Neuronal stem cell (in vitro differentiated cells): ENCODE measurements around the gene WDR45.

Experiments
- DNase-seq: peaks from one replicate; pipeline ENCODE4 v3.0.0-alpha.2; 2013; ENCODE audit warnings: low spot score
- H2AFZ ChIP-seq: one replicate; pipeline ENCODE4 v1.6.1; 2013; ENCODE audit warnings: mild to moderate bottlenecking, low read length, inconsistent platforms
- H2AK5ac ChIP-seq: 2 replicates; pipeline ENCODE4 v1.6.1; 2013; ENCODE audit warnings: low read depth, mild to moderate bottlenecking, inconsistent platforms, low read length, moderate library complexity, mixed read lengths
- H2BK120ac ChIP-seq: 2 replicates; pipeline ENCODE4 v1.6.1; 2013; ENCODE audit warnings: low read depth, mild to moderate bottlenecking, inconsistent platforms, low read length, moderate library complexity, mixed read lengths
- H2BK12ac ChIP-seq: one replicate; pipeline ENCODE4 v1.6.1; 2013; ENCODE audit warnings: low read length, inconsistent platforms
- H2BK15ac ChIP-seq: 2 replicates; pipeline ENCODE4 v1.6.1; 2013; ENCODE audit warnings: mild to moderate bottlenecking, low read length, inconsistent platforms, mixed read lengths
- H2BK5ac ChIP-seq: one replicate; pipeline ENCODE4 v1.6.1; 2013; ENCODE audit warnings: inconsistent platforms, mild to moderate bottlenecking, low read length, moderate library complexity
- H3K14ac ChIP-seq: one replicate; pipeline ENCODE4 v1.6.1; 2013; ENCODE audit warnings: low read length, inconsistent platforms
- H3K18ac ChIP-seq: 2 replicates; pipeline ENCODE4 v1.6.1; 2013; ENCODE audit warnings: low read length, inconsistent platforms
- H3K23ac ChIP-seq: 2 replicates; pipeline ENCODE4 v1.6.1; 2013; ENCODE audit warnings: low read depth, mild to moderate bottlenecking, mixed read lengths, low read length, inconsistent platforms; ENCODE audit not compliant: poor library complexity
- H3K27ac ChIP-seq: replicated peaks from 3 replicates; pipeline ENCODE4 v1.5.1; 2013; ENCODE audit warnings: low read length, inconsistent platforms
- H3K27me3 ChIP-seq, 3 experiments: 2 replicates each; pipeline ENCODE4 v1.6.1; 2013; ENCODE audit warnings: low read length in 3 of 3, mild to moderate bottlenecking in 2 of 3, inconsistent platforms in 1 of 3, low read depth in 1 of 3, mixed read lengths in 1 of 3, moderate library complexity in 1 of 3; ENCODE audit not compliant: control insufficient read depth in 3 of 3, insufficient read depth in 3 of 3
- H3K36me3 ChIP-seq, 2 donors: replicated peaks in 1 of 2; 2 replicates each; pipeline ENCODE4 v1.6.1; 2013; ENCODE audit warnings: low read length in 2 of 2; ENCODE audit not compliant: control insufficient read depth in 2 of 2, insufficient read depth in 2 of 2
- H3K4ac ChIP-seq: 2 replicates; pipeline ENCODE4 v1.6.1; 2013; ENCODE audit warnings: inconsistent platforms, mild to moderate bottlenecking, low read length, moderate library complexity
- H3K4me1 ChIP-seq, 2 donors: 1 replicate in 1 of 2; 2 replicates in 1 of 2; pipeline ENCODE4 v1.6.1; 2013; ENCODE audit warnings: low read length in 2 of 2, low read depth in 1 of 2; ENCODE audit not compliant: control insufficient read depth in 2 of 2, insufficient read depth in 1 of 2
- H3K4me2 ChIP-seq: one replicate; pipeline ENCODE4 v1.6.1; 2013; ENCODE audit warnings: mild to moderate bottlenecking, low read length, inconsistent platforms; ENCODE audit not compliant: insufficient read depth, poor library complexity, severe bottlenecking
- H3K4me3 ChIP-seq, 2 donors: 2 replicates each; pipeline ENCODE4 v1.5.1; 2013; ENCODE audit warnings: low read length in 2 of 2, mild to moderate bottlenecking in 2 of 2, inconsistent platforms in 1 of 2, moderate library complexity in 1 of 2
- H3K79me1 ChIP-seq: one replicate; pipeline ENCODE4 v1.6.1; 2013; ENCODE audit warnings: low read depth, mild to moderate bottlenecking, inconsistent platforms, low read length, moderate library complexity
- H3K9ac ChIP-seq: one replicate; pipeline ENCODE4 v1.6.1; 2013; ENCODE audit warnings: mild to moderate bottlenecking, low read depth, low read length, inconsistent platforms; ENCODE audit not compliant: poor library complexity
- H3K9me3 ChIP-seq, 2 donors: replicated peaks in 1 of 2; 2 replicates each; pipeline versions ENCODE3 to v1.6.1; 2013; ENCODE audit warnings: low read length in 2 of 2, mild to moderate bottlenecking in 2 of 2, inconsistent platforms in 1 of 2, low read depth in 1 of 2, mixed read lengths in 1 of 2, moderate library complexity in 1 of 2; ENCODE audit not compliant: control insufficient read depth in 2 of 2, insufficient read depth in 1 of 2
- H4K8ac ChIP-seq: one replicate; pipeline ENCODE4 v1.6.1; 2013; ENCODE audit warnings: low read depth, mild to moderate bottlenecking, inconsistent platforms, low read length, moderate library complexity
- H4K91ac ChIP-seq: one replicate; pipeline ENCODE4 v1.6.1; 2013; ENCODE audit warnings: low read length, low read depth, mild to moderate bottlenecking, inconsistent platforms; ENCODE audit not compliant: poor library complexity
- WGBS, 2 donors: extraction: QIAGEN DNeasy Blood & Tissue Kit; methylation state at CpG; one replicate each; pipeline ENCODE4 v1.1.7; 2013; ENCODE audit warnings: missing lambda C conversion rate in 2 of 2, mixed read lengths in 1 of 2; ENCODE audit not compliant: insufficient read length in 2 of 2, insufficient replicate concordance in 1 of 2; ENCODE audit errors: extremely low coverage in 2 of 2; 5-methylcytosine and 5-hydroxymethylcytosine counted together

WDR45 gene

DNA sequence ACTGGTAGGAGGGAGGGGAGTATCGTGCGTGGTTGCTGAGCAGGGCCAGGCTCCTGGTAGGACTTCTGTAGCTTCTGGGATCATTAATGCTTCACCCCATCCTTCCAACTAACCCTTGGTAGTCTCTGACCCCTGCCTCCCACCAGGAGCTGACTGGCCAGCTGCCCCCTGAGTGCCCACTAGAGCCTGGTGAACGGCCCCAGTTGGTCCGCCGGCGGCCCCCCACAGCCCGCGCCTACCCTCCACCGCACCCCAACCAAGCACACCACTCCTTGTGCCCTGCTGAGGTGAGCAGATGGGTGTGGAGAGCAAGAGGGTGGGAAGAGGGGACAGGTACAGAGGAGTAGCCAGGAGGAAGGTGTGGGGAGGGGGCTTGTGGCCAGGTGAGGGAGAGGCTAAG lies 16.0 kb downstream of the WDR45 start:
- no CpG with 5 or more reads among the region's 9 CpGs for WGBS, 2 donors
- no peak overlapping the region for H3K27ac ChIP-seq
- DNase-seq = no peak
- H2BK120ac ChIP-seq = no peak overlapping the region
- no peaks in the 10 kb centered on the region for H3K4me1 ChIP-seq
- H4K91ac ChIP-seq = no peak overlapping the region
- H3K18ac ChIP-seq = no peak overlapping the region
- H3K23ac ChIP-seq = no peak overlapping the region
- H3K4me2 ChIP-seq = no peak overlapping the region
- H3K4me3 ChIP-seq = no peak overlapping the region
- no peak overlapping the region for H2BK15ac ChIP-seq
- no peak overlapping the region for H4K8ac ChIP-seq
- H3K4ac ChIP-seq = no peak overlapping the region
- no peaks in the 10 kb centered on the region for H3K9me3 ChIP-seq
- peaks cover 2% of the 10 kb centered on the region for H3K79me1 ChIP-seq
- no peak overlapping the region for H3K14ac ChIP-seq
- H3K27me3 ChIP-seq = no peaks in the 10 kb centered on the region
- H2AFZ ChIP-seq = no peak overlapping the region
- H2BK5ac ChIP-seq = no peak overlapping the region
- no peak overlapping the region for H3K9ac ChIP-seq
- H2BK12ac ChIP-seq = no peak overlapping the region
- H3K36me3 ChIP-seq = peaks cover 0 to 6% of the 10 kb centered on the region in 2 donors
- no peak overlapping the region for H2AK5ac ChIP-seq

DNA sequence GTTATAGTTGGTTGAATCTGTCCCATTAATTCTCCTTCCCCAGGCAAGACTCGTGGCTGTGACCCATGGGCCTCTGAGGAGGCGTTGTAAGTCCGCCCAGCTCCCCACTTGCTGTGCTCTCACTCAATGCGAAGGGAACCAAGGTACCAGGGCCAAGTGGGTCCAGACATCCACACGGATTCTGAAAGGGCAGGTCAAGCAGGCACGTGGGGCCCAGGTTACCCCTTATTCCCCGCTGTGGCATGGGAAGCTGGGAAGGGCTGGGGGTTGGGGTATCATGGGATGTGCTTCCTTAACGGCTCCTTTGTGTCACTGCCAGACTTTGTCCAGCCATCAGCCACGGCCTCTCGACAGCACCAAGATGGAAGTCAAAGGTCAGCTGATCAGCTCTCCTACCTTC lies 17.8 kb downstream of the WDR45 start:
- Histone ChIP-seq H3K4ac (no peak overlapping the region), H2AFZ (no peak overlapping the region), H3K9me3 (no peaks in the 10 kb centered on the region), H2BK12ac (no peak overlapping the region), H3K27me3 (no peaks in the 10 kb centered on the region), H3K4me1 (no peaks in the 10 kb centered on the region), H4K8ac (no peak overlapping the region), H3K4me2 (no peak overlapping the region), H3K23ac (no peak overlapping the region), H2BK5ac (no peak overlapping the region), H3K36me3 (peaks cover 0 to 6% of the 10 kb centered on the region in 2 donors), H3K9ac (no peak overlapping the region), H2BK120ac (no peak overlapping the region), H4K91ac (no peak overlapping the region), H3K27ac (no peak overlapping the region), H3K4me3 (no peak overlapping the region), H3K14ac (no peak overlapping the region), H3K18ac (no peak overlapping the region), H2AK5ac (no peak overlapping the region), H2BK15ac (no peak overlapping the region), H3K79me1 (peaks cover 2% of the 10 kb centered on the region)
- WGBS, 2 donors = no CpG with 5 or more reads among the region's 10 CpGs
- DNase-seq = no peak

GRCh38 chrX:49061490-49061889 lies 18.2 kb downstream of the WDR45 start:
- H2BK120ac ChIP-seq = no peak overlapping the region
- no peak overlapping the region for H3K18ac ChIP-seq
- WGBS, 2 donors = no CpG with 5 or more reads among the region's 7 CpGs
- H3K23ac ChIP-seq = no peak overlapping the region
- no peak overlapping the region for H2BK12ac ChIP-seq
- no peaks in the 10 kb centered on the region for H3K27me3 ChIP-seq
- H3K79me1 ChIP-seq = peaks cover 2% of the 10 kb centered on the region
- no peak overlapping the region for H2AK5ac ChIP-seq
- no peak overlapping the region for H2AFZ ChIP-seq
- no peak overlapping the region for H4K91ac ChIP-seq
- H2BK5ac ChIP-seq = no peak overlapping the region
- H3K4me3 ChIP-seq = no peak overlapping the region
- no peak for DNase-seq
- no peaks in the 10 kb centered on the region for H3K9me3 ChIP-seq
- no peak overlapping the region for H3K9ac ChIP-seq
- H3K4me2 ChIP-seq = no peak overlapping the region
- no peak overlapping the region for H3K4ac ChIP-seq
- no peak overlapping the region for H2BK15ac ChIP-seq
- H4K8ac ChIP-seq = no peak overlapping the region
- H3K4me1 ChIP-seq = no peaks in the 10 kb centered on the region
- H3K27ac ChIP-seq = no peak overlapping the region
- H3K36me3 ChIP-seq = peaks cover 0 to 5% of the 10 kb centered on the region in 2 donors
- no peak overlapping the region for H3K14ac ChIP-seq

- Histone ChIP-seq H2BK15ac (no peak overlapping the region), H3K27me3 (no peaks in the 10 kb centered on the region), H2BK12ac (no peak overlapping the region), H3K36me3 (no peaks in the 10 kb centered on the region), H3K4me2 (no peak overlapping the region), H3K23ac (no peak overlapping the region), H3K4ac (no peak overlapping the region), H4K8ac (no peak overlapping the region), H3K27ac (no peak overlapping the region), H3K4me1 (no peaks in the 10 kb centered on the region), H3K14ac (no peak overlapping the region), H3K9ac (no peak overlapping the region), H3K9me3 (no peaks in the 10 kb centered on the region), H2AFZ (no peak overlapping the region), H2AK5ac (no peak overlapping the region), H4K91ac (no peak overlapping the region), H3K79me1 (peaks cover 2% of the 10 kb centered on the region), H3K18ac (no peak overlapping the region), H3K4me3 (no peak overlapping the region), H2BK120ac (no peak overlapping the region), H2BK5ac (no peak overlapping the region)
- no peak for DNase-seq
- no CpG with 5 or more reads among the region's 3 CpGs for WGBS, 2 donors
These were observed 18.8 kb downstream of the WDR45 start for GRCh38 chrX:49060914-49061313.
